CD14-positive monocyte (primary cell): ENCODE data around the gene INPP5K. TPM values are rescaled to one million over a fixed set of nuclear protein-coding genes. Genes with fewer than 3 reads are reported as not detected.

Source experiments
- DNase-seq, 3 donors: peaks; one replicate each; pipeline ENCODE4 v3.0.0-alpha.2; 2011 to 2022
- H2AFZ ChIP-seq: 2 replicates; pipeline ENCODE4 v1.6.0; 2012; ENCODE audit warnings: mild to moderate bottlenecking, low read depth, low read length, inconsistent platforms; ENCODE audit not compliant: insufficient read depth, poor library complexity, severe bottlenecking
- H3K27ac ChIP-seq, 2 donors: 1 replicate in 1 of 2; 2 replicates in 1 of 2; pipeline ENCODE4 v1.5.1; 2012 to 2013; ENCODE audit warnings: low read length in 2 of 2, control low read depth in 1 of 2, inconsistent platforms in 1 of 2, low read depth in 1 of 2, mild to moderate bottlenecking in 1 of 2
- H3K27me3 ChIP-seq, 2 donors: one replicate each; pipeline versions ENCODE4 v1.6.0 to v1.6.1; 2011 to 2013; ENCODE audit warnings: low read length in 2 of 2; ENCODE audit not compliant: control insufficient read depth in 2 of 2, insufficient read depth in 2 of 2
- H3K36me3 ChIP-seq, 2 donors: replicated peaks in 1 of 2; 1 replicate in 1 of 2; 2 replicates in 1 of 2; pipeline versions ENCODE4 v1.5.1 to v1.6.1; 2012 to 2013; ENCODE audit warnings: low read length in 2 of 2, control low read depth in 1 of 2, inconsistent platforms in 1 of 2, mild to moderate bottlenecking in 1 of 2; ENCODE audit not compliant: insufficient read depth in 2 of 2, control insufficient read depth in 1 of 2
- H3K4me1 ChIP-seq, 2 donors: 1 replicate in 1 of 2; 2 replicates in 1 of 2; pipeline versions ENCODE4 v1.5.1 to v1.6.1; 2012 to 2013; ENCODE audit warnings: low read length in 2 of 2, control low read depth in 1 of 2, inconsistent platforms in 1 of 2, mild to moderate bottlenecking in 1 of 2, moderate library complexity in 1 of 2; ENCODE audit not compliant: insufficient read depth in 2 of 2, control insufficient read depth in 1 of 2
- H3K4me2 ChIP-seq: replicated peaks from 2 replicates; pipeline ENCODE3; 2012; ENCODE audit warnings: low read length, moderate library complexity, mild to moderate bottlenecking; ENCODE audit not compliant: poor library complexity, severe bottlenecking; ENCODE audit errors: extremely low read depth
- H3K4me3 ChIP-seq, 3 experiments: fragments of 200-600 bp in 1 of 3; sonication (generic) in 1 of 3; replicated peaks in 1 of 3; 1 replicate in 2 of 3; 2 replicates in 1 of 3; pipeline ENCODE4 v1.5.1; 2011 to 2013; ENCODE audit warnings: low read length in 3 of 3, mild to moderate bottlenecking in 3 of 3, control low read depth in 2 of 3, low read depth in 2 of 3, inconsistent platforms in 1 of 3, moderate library complexity in 1 of 3
- H3K79me2 ChIP-seq: 2 replicates; pipeline ENCODE4 v1.6.0; 2012; ENCODE audit warnings: mild to moderate bottlenecking, control low read depth, inconsistent platforms, low read length, moderate library complexity; ENCODE audit not compliant: insufficient read depth
- H3K9ac ChIP-seq: 2 replicates; pipeline ENCODE4 v1.6.0; 2017; ENCODE audit warnings: low read length, mild to moderate bottlenecking; ENCODE audit not compliant: insufficient read depth, poor library complexity, severe bottlenecking
- H3K9me3 ChIP-seq, 2 donors: replicated peaks in 1 of 2; 1 replicate in 1 of 2; 2 replicates in 1 of 2; pipeline versions ENCODE4 v1.5.1 to v1.6.1; 2012 to 2013; ENCODE audit warnings: low read length in 2 of 2, control low read depth in 1 of 2; ENCODE audit not compliant: control insufficient read depth in 1 of 2, insufficient read depth in 1 of 2
- H4K20me1 ChIP-seq: 2 replicates; pipeline ENCODE4 v1.6.0; 2012; ENCODE audit warnings: mild to moderate bottlenecking, low read length, control low read depth, moderate library complexity; ENCODE audit not compliant: insufficient read depth
- H3K27ac Mint-ChIP-seq, 7 donors: one replicate each; pipeline ENCODE4 v1.8.0; 2020; ENCODE audit warnings: mild to moderate bottlenecking in 7 of 7, mixed read lengths in 7 of 7, moderate library complexity in 6 of 7, inconsistent platforms in 2 of 7
- H3K27me3 Mint-ChIP-seq, 3 donors: one replicate each; pipeline ENCODE4 v1.8.0; 2021 to 2022; ENCODE audit warnings: low read depth in 3 of 3, mild to moderate bottlenecking in 3 of 3, mixed read lengths in 3 of 3, moderate library complexity in 3 of 3, inconsistent platforms in 1 of 3
- H3K36me3 Mint-ChIP-seq, 2 donors: one replicate each; pipeline ENCODE4 v1.8.0; 2020; ENCODE audit warnings: mixed read lengths in 2 of 2, inconsistent platforms in 1 of 2, mild to moderate bottlenecking in 1 of 2
- H3K4me1 Mint-ChIP-seq: one replicate; pipeline ENCODE4 v1.8.0; 2020; ENCODE audit warnings: mild to moderate bottlenecking, mixed read lengths
- H3K4me3 Mint-ChIP-seq, 2 donors: one replicate each; pipeline ENCODE4 v1.8.0; 2020; ENCODE audit warnings: mild to moderate bottlenecking in 2 of 2, mixed read lengths in 2 of 2, moderate library complexity in 1 of 2
- H3K9me3 Mint-ChIP-seq, 7 donors: one replicate each; pipeline ENCODE4 v1.8.0; 2020 to 2022; ENCODE audit warnings: mixed read lengths in 7 of 7, mild to moderate bottlenecking in 6 of 7, moderate library complexity in 6 of 7, inconsistent platforms in 2 of 7
- CTCF ChIP-seq: fragments of 200-600 bp; IDR thresholded peaks from one replicate; pipeline ENCODE4 v1.8.0; 2022; ENCODE audit warnings: antibody characterized with exemption, mild to moderate bottlenecking
- WGBS: methylation state at CpG from one replicate; pipeline ENCODE4 v1.1.5; 2013; ENCODE audit warnings: missing lambda C conversion rate; ENCODE audit not compliant: insufficient coverage; 5-methylcytosine and 5-hydroxymethylcytosine counted together
- intact Hi-C, 2 donors: fragments of 100-400 bp; cut with micrococcal nuclease; formaldehyde crosslinking; loops; one replicate each; pipeline versions ENCODE4 v1.15.0 to v1.15.1; 2023
- polyA plus RNA-seq, 3 donors: library from polyadenylated mRNA; depleted of rRNA in 1 of 3; unstranded in 2 of 3; stranded (reverse) in 1 of 3; fragments of 300-500 nt in 2 of 3; fragments of >200 nt in 1 of 3; fragmentation: Illumina TruSeq in 2 of 3; gene quantifications; 1 replicate in 2 of 3; 2 replicates in 1 of 3; pipeline ENCODE4 v1.2.3, GENCODE V29; 2012 to 2021

The INPP5K gene
- polyA plus RNA-seq, 3 donors, result 50.3 to 58.7 (median 53.0) TPM

- intact Hi-C loops, result loop anchor here (5.0 kb wide), 1 partner anchor 34 kb away; the partner anchor contains the start of gene CRK (in 2 of the 2)
- H4K20me1 ChIP-seq, result peaks cover 30% of the 10 kb centered on the region
- peak overlapping the region; percentile 51 to 86 (median 59) for H3K4me3 ChIP-seq
- peaks cover 6 to 44% of the 10 kb centered on the region in 2 donors for H3K27me3 ChIP-seq
- no peak for TF ChIP-seq CTCF
- peak in 2 of 3 donors; percentile 43 to 53 for DNase-seq
- H3K27me3 Mint-ChIP-seq, result peaks cover 37 to 66% (median 53%) of the 10 kb centered on the region in 3 donors
- H3K36me3 Mint-ChIP-seq, result peaks cover 35 to 36% of the 10 kb centered on the region in 2 donors
- WGBS, result 2% methylated on average over 92 of the region's 94 CpGs
- peaks cover 1 to 5% (median 4%) of the 10 kb centered on the region in 7 donors for H3K9me3 Mint-ChIP-seq
- H3K79me2 ChIP-seq, result no peaks in the 10 kb centered on the region
- H3K4me3 Mint-ChIP-seq, result peak overlapping the region; percentile 82 to 93
- H3K36me3 ChIP-seq, result peaks cover 18 to 22% of the 10 kb centered on the region in 2 donors
- H3K27ac ChIP-seq, result peak overlapping the region in 1 of 2 donors; percentile 66
- H3K27ac Mint-ChIP-seq, result peak overlapping the region in 6 of 7 donors; percentile 64 to 82 (median 77)
- H3K4me2 ChIP-seq, result peak overlapping the region; percentile 97
- no peaks in the 10 kb centered on the region for H3K9me3 ChIP-seq
- peaks cover 47% of the 10 kb centered on the region for H3K4me1 Mint-ChIP-seq
- H3K9ac ChIP-seq, result peak overlapping the region; percentile 63
- peak overlapping the region; percentile 83 for H2AFZ ChIP-seq
- peaks cover 48 to 59% of the 10 kb centered on the region in 2 donors for H3K4me1 ChIP-seq
Observed at GRCh38 chr17:1491443-1492248, 24.8 kb downstream of the INPP5K start.

GRCh38 chr17:1490643-1491442, 25.6 kb downstream of the INPP5K start:
- H3K4me2 ChIP-seq, result peak overlapping the region; percentile 97
- H3K27me3 ChIP-seq, result peaks cover 10 to 52% of the 10 kb centered on the region in 2 donors
- peak overlapping the region; percentile 83 for H2AFZ ChIP-seq
- Mint-ChIP-seq H3K4me3 (peak overlapping the region; percentile 81 to 94), H3K4me1 (peaks cover 50% of the 10 kb centered on the region), H3K36me3 (peaks cover 27 to 28% of the 10 kb centered on the region in 2 donors), H3K9me3 (peaks cover 2 to 9% (median 7%) of the 10 kb centered on the region in 7 donors), H3K27ac (peak overlapping the region in 4 of 7 donors; percentile 37 to 75 (median 60)), H3K27me3 (peaks cover 41 to 75% (median 58%) of the 10 kb centered on the region in 3 donors)
- peaks cover 56 to 67% of the 10 kb centered on the region in 2 donors for H3K4me1 ChIP-seq
- H3K36me3 ChIP-seq, result peaks cover 10 to 14% of the 10 kb centered on the region in 2 donors
- intact Hi-C loops, result loop anchor here (5.0 kb wide), 1 partner anchor 34 kb away; the partner anchor contains the start of gene CRK (in 2 of the 2)
- no peaks in the 10 kb centered on the region for H3K79me2 ChIP-seq
- peaks cover 37% of the 10 kb centered on the region for H4K20me1 ChIP-seq
- DNase-seq, result peak in 2 of 3 donors; percentile 29 to 51
- WGBS, result under 1% methylated on average over 45 of the region's 52 CpGs
- H3K27ac ChIP-seq, result peak overlapping the region in 1 of 2 donors; percentile 66
- TF ChIP-seq CTCF, result no peak
- no peaks in the 10 kb centered on the region for H3K9me3 ChIP-seq
- H3K4me3 ChIP-seq, result peak overlapping the region; percentile 51 to 86 (median 59)
- peak overlapping the region; percentile 63 for H3K9ac ChIP-seq
